C4-2B (cell line): ENCODE results near the gene GALNT14.

ENCODE experiments used
- H3K27ac ChIP-seq: fragments of 450-650 bp; 2 replicates; pipeline ENCODE4 v1.5.1; 2017
- CTCF ChIP-seq: fragments of 450-650 bp; conservative IDR thresholded peaks from 2 replicates; pipeline ENCODE4 v1.5.1; 2017; ENCODE audit warnings: mild to moderate bottlenecking
- ZFX ChIP-seq: fragments of 450-650 bp; IDR thresholded peaks from 2 replicates; pipeline ENCODE4 v1.6.1; 2017

The GALNT14 gene

DNA sequence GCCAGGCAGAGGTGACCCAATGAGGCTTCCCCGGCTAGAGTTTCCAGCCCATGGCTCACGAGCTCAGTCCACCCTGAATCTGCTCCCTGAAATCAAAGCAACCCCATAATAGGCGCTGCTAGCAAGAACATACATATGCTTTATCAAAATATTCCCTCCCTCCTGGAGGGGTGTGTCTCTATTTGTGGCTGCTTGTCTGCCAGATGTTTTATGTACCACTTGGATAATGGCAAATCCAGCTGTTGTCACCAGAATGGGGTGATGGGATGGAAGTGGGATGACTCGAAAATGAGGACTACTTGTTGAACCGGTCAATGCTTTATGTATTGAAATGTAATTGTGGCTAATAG lies 152.0 kb downstream of the GALNT14 start:
- no peak overlapping the region for H3K27ac ChIP-seq
- TF ChIP-seq ZFX (no peak), CTCF (no peak)

DNA sequence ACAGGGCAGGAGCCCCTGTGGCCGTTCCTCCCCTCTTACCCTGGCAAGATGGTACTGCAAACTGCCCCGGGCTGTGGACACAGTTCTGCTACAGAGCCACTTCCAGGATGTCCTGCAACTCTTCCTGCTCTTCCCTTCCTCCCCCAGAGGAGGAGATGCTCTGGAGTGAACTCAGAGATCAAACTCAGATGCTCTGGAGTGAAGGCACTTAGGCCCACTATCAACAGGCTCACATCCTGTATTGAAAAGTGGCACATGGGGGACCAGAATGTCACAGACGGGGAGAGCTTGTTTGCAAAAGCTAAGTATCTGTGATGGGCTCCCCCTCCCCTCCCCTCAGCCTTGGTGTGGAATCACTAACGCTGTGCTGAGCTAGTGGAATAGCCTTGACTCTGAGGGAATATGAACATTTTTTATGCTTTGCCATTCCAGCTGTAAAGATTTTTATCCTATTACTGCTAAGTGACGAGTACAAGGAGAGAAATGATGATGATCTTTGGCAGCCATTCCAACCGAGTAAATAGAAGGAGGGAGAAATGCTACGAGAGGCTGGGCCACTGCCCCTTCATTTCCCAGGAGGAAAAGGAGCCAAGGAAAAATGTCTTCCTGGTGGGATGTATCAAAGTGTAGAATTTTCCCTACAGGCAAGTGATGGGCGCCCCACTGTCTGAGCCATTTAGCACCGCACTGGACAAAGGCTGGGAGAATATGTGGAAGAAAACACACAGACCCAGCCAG lies 152.6 kb downstream of the GALNT14 start:
- H3K27ac ChIP-seq: no peak overlapping the region

GRCh38 chr2:30984148-30984547 lies 154.1 kb downstream of the GALNT14 start:
- H3K27ac ChIP-seq: no peak overlapping the region
- TF ChIP-seq ZFX (no peak), CTCF (no peak)

More for the DNA sequence above, 152.6 kb downstream of the GALNT14 start:
- TF ChIP-seq ZFX (no peak), CTCF (no peak)

DNA sequence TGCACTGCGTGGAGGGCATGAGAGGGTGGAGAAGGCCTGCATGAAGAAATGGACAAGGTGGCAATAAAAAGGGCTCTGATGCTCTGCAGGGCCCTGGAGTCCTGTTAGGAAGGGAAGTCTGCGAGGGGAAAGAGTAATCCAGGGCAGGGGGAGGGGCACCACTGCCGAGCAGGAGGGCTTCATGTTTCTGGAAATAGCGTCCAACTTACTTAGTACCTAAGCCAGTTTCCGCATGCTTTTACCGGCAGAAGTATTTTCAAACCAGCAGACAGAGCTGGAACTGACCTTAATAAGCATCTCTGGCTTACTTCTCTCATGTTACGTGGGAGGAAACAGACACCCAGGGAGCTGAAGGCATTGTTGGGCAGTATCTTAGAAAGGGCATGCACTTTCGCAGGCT lies 156.7 kb downstream of the GALNT14 start:
- no peak for TF ChIP-seq CTCF
- no peak for TF ChIP-seq ZFX

DNA sequence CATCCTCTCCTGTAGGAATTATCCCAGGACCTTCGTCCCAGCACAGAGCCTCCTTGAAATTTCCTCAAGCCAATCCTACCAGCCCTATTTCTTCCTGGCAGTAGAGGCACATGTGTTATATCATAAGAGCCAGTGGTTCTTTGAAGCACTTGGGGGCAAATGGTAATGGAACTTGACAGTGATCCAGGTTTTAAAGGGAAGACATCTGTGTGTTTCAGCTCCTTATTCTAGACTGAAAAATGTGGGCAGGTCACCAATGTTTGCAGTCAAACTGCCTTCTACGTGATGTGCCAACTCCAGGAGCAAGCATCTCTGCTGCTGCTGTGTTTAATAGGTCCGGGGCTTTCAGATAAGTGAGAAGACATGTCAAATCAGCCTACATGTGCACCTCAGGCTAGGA lies 157.1 kb downstream of the GALNT14 start:
- TF ChIP-seq ZFX: no peak
- no peak for TF ChIP-seq CTCF
- no peak overlapping the region for H3K27ac ChIP-seq

More for the DNA sequence above, 156.7 kb downstream of the GALNT14 start:
- no peak overlapping the region for H3K27ac ChIP-seq

- TF ChIP-seq ZFX (no peak), CTCF (no peak)
- no peak overlapping the region for H3K27ac ChIP-seq
These were observed 158.4 kb downstream of the GALNT14 start for GRCh38 chr2:30979822-30980245.

DNA sequence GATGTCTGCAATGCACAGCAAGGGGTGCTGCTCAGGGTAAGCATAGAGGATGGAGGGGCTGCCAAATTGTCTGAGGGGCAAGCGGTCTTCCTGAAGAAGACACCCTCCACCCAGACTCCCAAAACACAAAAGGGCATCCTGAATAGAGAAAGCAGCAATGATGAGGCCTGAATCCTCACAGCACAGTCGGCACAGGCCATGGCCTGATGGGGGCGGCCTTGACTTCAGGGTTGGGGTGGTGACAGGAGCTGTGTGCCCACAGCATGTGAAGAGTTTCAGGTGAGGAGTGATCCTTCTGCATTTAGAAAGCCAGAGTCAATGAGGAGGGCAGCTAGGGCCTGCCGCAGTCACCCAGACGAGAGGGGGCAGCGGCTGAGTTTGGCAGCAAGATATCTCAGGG lies 159.4 kb downstream of the GALNT14 start:
- TF ChIP-seq CTCF (no peak), ZFX (no peak)
- H3K27ac ChIP-seq: no peak overlapping the region
